ENCODE measurements around the gene DGKZ.

DGKZ gene

GRCh38 chr11:46348566-46349401 is 1.5 kb downstream of the DGKZ start:
- DNase-seq: no peak

- no peak for DNase-seq
Measured at GRCh38 chr11:46350695-46351094, 3.4 kb downstream of the DGKZ start.

GRCh38 chr11:46351148-46351547 is 3.9 kb downstream of the DGKZ start:
- DNase-seq: no peak

GRCh38 chr11:46351606-46352005 is 4.3 kb downstream of the DGKZ start:
- DNase-seq: no peak

GRCh38 chr11:46352063-46352841 is 5.0 kb downstream of the DGKZ start:
- no peak for DNase-seq

- no peak for DNase-seq
Measured at GRCh38 chr11:46353698-46354097, 6.4 kb downstream of the DGKZ start.

- DNase-seq: no peak
Measured at GRCh38 chr11:46356924-46357482, 9.7 kb downstream of the DGKZ start.

GRCh38 chr11:46357483-46357936 is 10.2 kb downstream of the DGKZ start:
- no peak for DNase-seq

GRCh38 chr11:46359953-46360352 is 12.7 kb downstream of the DGKZ start:
- DNase-seq: no peak

- DNase-seq: no peak
Measured at GRCh38 chr11:46360878-46361277, 13.6 kb downstream of the DGKZ start.

GRCh38 chr11:46361283-46362155 is 14.3 kb downstream of the DGKZ start:
- peak; percentile 83 for DNase-seq

- no peak for DNase-seq
Measured at GRCh38 chr11:46362156-46363030, 15.1 kb downstream of the DGKZ start.

GRCh38 chr11:46363031-46363407 is 15.8 kb downstream of the DGKZ start:
- no peak for DNase-seq

- no peak for DNase-seq
Measured at GRCh38 chr11:46363455-46364005, 16.3 kb downstream of the DGKZ start.

GRCh38 chr11:46364056-46364455 is 16.8 kb downstream of the DGKZ start:
- DNase-seq: no peak

- no peak for DNase-seq
Measured at GRCh38 chr11:46364791-46365190, 17.5 kb downstream of the DGKZ start.

- no peak for DNase-seq
Measured at GRCh38 chr11:46366260-46366659, 19.0 kb downstream of the DGKZ start.

GRCh38 chr11:46366661-46367161 is 19.4 kb downstream of the DGKZ start:
- DNase-seq: no peak

GRCh38 chr11:46367244-46367915 is 20.1 kb downstream of the DGKZ start:
- peak; percentile 78 for DNase-seq

- no peak for DNase-seq
Measured at GRCh38 chr11:46367916-46368267, 20.6 kb downstream of the DGKZ start.

Data from left hindlimb (tissue), 1 donor.